HepG2 (cell line): ENCODE measurements around the gene CFAP119. TPM values are rescaled to one million over a fixed set of nuclear protein-coding genes. Genes with fewer than 3 reads are reported as not detected.

Source experiments
- HMGXB3 ChIP-seq: sonication (generic); formaldehyde crosslinking; IDR thresholded peaks from 2 replicates; pipeline ENCODE4 v1.4.0; 2020; ENCODE audit warnings: missing genetic modification reagents, borderline replicate concordance
- HNF1B ChIP-seq: sonication (generic); formaldehyde crosslinking; IDR thresholded peaks from 2 replicates; pipeline ENCODE4 v1.5.1; 2020; ENCODE audit warnings: mild to moderate bottlenecking, moderate library complexity, missing genetic modification reagents
- ZBTB25 ChIP-seq: IDR thresholded peaks from 2 replicates; pipeline ENCODE4 v1.6.1; 2018; ENCODE audit warnings: missing genetic modification reagents
- ZBTB7B ChIP-seq: sonication (generic); formaldehyde crosslinking; IDR thresholded peaks from 2 replicates; pipeline ENCODE4 v1.4.0; 2020; ENCODE audit warnings: missing genetic modification reagents
- ZNF280D ChIP-seq: sonication (generic); formaldehyde crosslinking; IDR thresholded peaks from 2 replicates; pipeline ENCODE4 v1.5.1; 2020; ENCODE audit warnings: mild to moderate bottlenecking, missing genetic modification reagents
- polyA plus RNA-seq, 8 experiments: library from polyadenylated mRNA; depleted of rRNA in 3 of 8; stranded (reverse) in 7 of 8; unstranded in 1 of 8; fragments of >200 nt; fragmentation: Illumina TruSeq in 4 of 8; extraction: Trizol in 4 of 8; gene quantifications; 2 replicates each; pipeline versions ENCODE4 v1.2.1 to v1.2.3, GENCODE V29; 2011 to 2016; ENCODE audit warnings: low read depth in 4 of 8, missing spikeins in 1 of 8, mixed read lengths in 1 of 8; ENCODE audit not compliant: insufficient read depth in 1 of 8
- total RNA-seq, 5 experiments: library from RNA; depleted of rRNA; stranded (reverse); fragments of >200 nt; fragmentation: Illumina TruSeq; extraction: Trizol; gene quantifications; 2 replicates each; pipeline ENCODE4 v1.2.3, GENCODE V29; 2016; ENCODE audit warnings: low read depth in 1 of 5

The CFAP119 gene
- total and polyA plus RNA-seq, 2 of the 13 experiments (the other 11 are each of a cell fraction or from before 2014, with no cell fraction given) = 6.4 TPM

- TF ChIP-seq ZBTB25 (peak; percentile 88; the same call in 1 of the 2 replicates), HNF1B (0 out of 2 replicates have a peak, but pooled peaks have one; percentile 30), HMGXB3 (CRISPR knock-in tag) (peak; percentile 72; the same call in 1 of the 2 replicates), ZBTB7B (CRISPR knock-in tag) (peak; percentile 94), ZNF280D (CRISPR knock-in tag) (peak; percentile 65; the same call in 1 of the 2 replicates)
Observed at GRCh38 chr16:30786936-30787612, 25.2 kb upstream of the CFAP119 start, which contains the start of gene ZNF629 (continued).
